DMS 273 (cell line): ENCODE data around the gene ATP6V0D1.
"Not testable (repeated sequence)": the region's sequence is repeated elsewhere in the genome, so short reads cannot be mapped to it uniquely, and the experiment has no call there.

Source experiments
- DNase-seq: peaks from one replicate; lab custom pipeline; 2025; ENCODE audit not compliant: unreplicated experiment; lab: John Stamatoyannopoulos, UW

Gene ATP6V0D1

GRCh38 chr16:67480833-67481560 lies at the start of gene ATP6V0D1:
ATP6V0D1 (minus strand) TSS chr16:67481157; CDS start chr16:67481086, 71 bp downstream.
- peak; percentile 99 for DNase-seq

- peak; percentile 68 for DNase-seq
Observed at GRCh38 chr16:67530013-67530939, 49.3 kb upstream of the ATP6V0D1 start.

GRCh38 chr16:67529582-67530012 lies 48.6 kb upstream of the ATP6V0D1 start:
- DNase-seq = peak; percentile 60

GRCh38 chr16:67528870-67529581 lies 48.1 kb upstream of the ATP6V0D1 start:
- peak; percentile 73 for DNase-seq

- DNase-seq = peak; percentile 73
Observed at GRCh38 chr16:67528222-67528869, 47.4 kb upstream of the ATP6V0D1 start, which contains the start of gene RIPOR1. RIPOR1 (plus strand) TSS chr16:67528829; CDS start chr16:67538447, 9,618 bp downstream.

- no peak for DNase-seq
Observed at GRCh38 chr16:67526149-67526791, 45.3 kb upstream of the ATP6V0D1 start.

GRCh38 chr16:67525176-67525860 lies 44.4 kb upstream of the ATP6V0D1 start:
- no peak for DNase-seq

- DNase-seq = peak; percentile 99
Observed at GRCh38 chr16:67521095-67521804, 40.3 kb upstream of the ATP6V0D1 start.

GRCh38 chr16:67519242-67519641 lies 38.3 kb upstream of the ATP6V0D1 start:
- no peak for DNase-seq

- no peak for DNase-seq
Observed at GRCh38 chr16:67518676-67519075, 37.7 kb upstream of the ATP6V0D1 start.

GRCh38 chr16:67517661-67518423 lies 36.9 kb upstream of the ATP6V0D1 start:
- DNase-seq = no peak

GRCh38 chr16:67517155-67517445 lies 36.1 kb upstream of the ATP6V0D1 start:
- no peak for DNase-seq

GRCh38 chr16:67516296-67517154 lies 35.6 kb upstream of the ATP6V0D1 start:
- no peak for DNase-seq

- peak; percentile 93 for DNase-seq
Observed at GRCh38 chr16:67514382-67514828, 33.4 kb upstream of the ATP6V0D1 start.

GRCh38 chr16:67513892-67514291 lies 32.9 kb upstream of the ATP6V0D1 start:
- not testable (repeated sequence) for DNase-seq

- DNase-seq = no peak
Observed at GRCh38 chr16:67509016-67509415, 28.1 kb upstream of the ATP6V0D1 start.

GRCh38 chr16:67506468-67506867 lies 25.5 kb upstream of the ATP6V0D1 start:
- DNase-seq = no peak
